Measurements from ENCODE around the gene PPP1R1C. TPM values are rescaled to one million over a fixed set of nuclear protein-coding genes. Genes with fewer than 3 reads are reported as not detected.

Gene PPP1R1C
- 1.3 and 1.9 TPM in 2 replicates for total RNA-seq

GRCh38 chr2:181985632-181986205, at the start of gene PPP1R1C:
PPP1R1C (plus strand) TSS chr2:181985853; CDS start chr2:181986111, 258 bp downstream.

Small RNA genes within 50 kb of the gene (small RNA-seq; reads per million reads assigned to genes)
- not detected for gene RNA5SP113

Other genes with a start within 250 kb of the PPP1R1C start
- gene ITPRID2, start 94.1 kb upstream of the PPP1R1C start, total RNA-seq = 96.2 and 101 TPM in 2 replicates